HG02852 (cell line): ENCODE data around the gene GPNMB.
"Not testable (repeated sequence)": the region's sequence is repeated elsewhere in the genome, so short reads cannot be mapped to it uniquely, and the experiment has no call there.

Source experiments
- ATAC-seq: cut with Tn5 transposase; IDR thresholded peaks from one replicate; pipeline ENCODE4 v1.9.1; 2021; ENCODE audit warnings: mild to moderate bottlenecking, moderate library complexity; ENCODE audit not compliant: unreplicated experiment

GPNMB gene

GRCh38 chr7:23298885-23299769, 52.6 kb downstream of the GPNMB start, which contains the start of gene MALSU1:
Gene MALSU1, plus strand, starts transcription at chr7:23299339. Its CDS starts 14 bp downstream, at chr7:23299353.
- peak; percentile 99 for ATAC-seq

- no peak for ATAC-seq
These were observed 53.3 kb downstream of the GPNMB start for GRCh38 chr7:23299770-23300300.

- no peak for ATAC-seq
These were observed 60.5 kb downstream of the GPNMB start for GRCh38 chr7:23306936-23307521.

- no peak for ATAC-seq
These were observed 62.2 kb downstream of the GPNMB start for GRCh38 chr7:23308754-23309153.

GRCh38 chr7:23312141-23312540, 65.6 kb downstream of the GPNMB start:
- not testable (repeated sequence) for ATAC-seq

GRCh38 chr7:23315366-23315765, 68.8 kb downstream of the GPNMB start:
- ATAC-seq: no peak
